Fibroblast of villous mesenchyme (primary cell): ENCODE data around the gene PKP1. TPM values are rescaled to one million over a fixed set of nuclear protein-coding genes. Genes with fewer than 3 reads are reported as not detected.

Experiments
- DNase-seq: peaks from one replicate; pipeline ENCODE4 v3.0.0-alpha.2; 2010; ENCODE audit warnings: low read depth
- H3K4me3 ChIP-seq: 2 replicates; pipeline ENCODE4 v1.5.1; 2011; ENCODE audit warnings: low read depth, mild to moderate bottlenecking, low read length
- total RNA-seq: library from RNA; depleted of rRNA; stranded (reverse); fragments of >200 nt; gene quantifications from 2 replicates; pipeline ENCODE4 v1.2.3, GENCODE V29; 2012
- TF ChIP-seq, protein P1 (sequence below): IDR thresholded peaks from 2 replicates; pipeline ENCODE4 v1.5.1; 2012; ENCODE audit warnings: low read depth, mild to moderate bottlenecking, low read length; ENCODE audit not compliant: insufficient read depth

Gene PKP1
- total RNA-seq, 1 donor = not detected

DNA sequence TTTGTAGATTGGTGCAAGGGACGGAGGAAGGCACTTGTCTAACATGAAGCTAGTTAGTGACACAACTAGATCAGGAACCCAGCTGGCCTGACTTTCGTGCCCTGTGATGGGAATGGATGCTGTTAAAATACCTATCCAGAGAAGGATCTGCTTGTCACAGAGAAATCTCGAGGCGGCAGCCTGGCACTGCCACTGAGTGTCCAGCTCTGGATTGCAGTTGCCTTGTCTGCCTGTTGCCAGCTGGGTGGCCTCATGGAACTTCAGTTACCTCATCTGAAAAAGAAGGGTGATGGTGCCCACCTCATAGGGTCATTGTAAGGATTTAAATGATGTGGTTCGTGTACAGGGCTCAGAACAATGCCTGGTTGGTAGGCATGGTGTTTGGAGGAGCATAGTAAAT lies 2.4 kb upstream of the PKP1 start:
- TF ChIP-seq, protein P1, sequence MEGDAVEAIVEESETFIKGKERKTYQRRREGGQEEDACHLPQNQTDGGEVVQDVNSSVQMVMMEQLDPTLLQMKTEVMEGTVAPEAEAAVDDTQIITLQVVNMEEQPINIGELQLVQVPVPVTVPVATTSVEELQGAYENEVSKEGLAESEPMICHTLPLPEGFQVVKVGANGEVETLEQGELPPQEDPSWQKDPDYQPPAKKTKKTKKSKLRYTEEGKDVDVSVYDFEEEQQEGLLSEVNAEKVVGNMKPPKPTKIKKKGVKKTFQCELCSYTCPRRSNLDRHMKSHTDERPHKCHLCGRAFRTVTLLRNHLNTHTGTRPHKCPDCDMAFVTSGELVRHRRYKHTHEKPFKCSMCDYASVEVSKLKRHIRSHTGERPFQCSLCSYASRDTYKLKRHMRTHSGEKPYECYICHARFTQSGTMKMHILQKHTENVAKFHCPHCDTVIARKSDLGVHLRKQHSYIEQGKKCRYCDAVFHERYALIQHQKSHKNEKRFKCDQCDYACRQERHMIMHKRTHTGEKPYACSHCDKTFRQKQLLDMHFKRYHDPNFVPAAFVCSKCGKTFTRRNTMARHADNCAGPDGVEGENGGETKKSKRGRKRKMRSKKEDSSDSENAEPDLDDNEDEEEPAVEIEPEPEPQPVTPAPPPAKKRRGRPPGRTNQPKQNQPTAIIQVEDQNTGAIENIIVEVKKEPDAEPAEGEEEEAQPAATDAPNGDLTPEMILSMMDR = no peak
- H3K4me3 ChIP-seq = no peak overlapping the region
- no peak for DNase-seq

DNA sequence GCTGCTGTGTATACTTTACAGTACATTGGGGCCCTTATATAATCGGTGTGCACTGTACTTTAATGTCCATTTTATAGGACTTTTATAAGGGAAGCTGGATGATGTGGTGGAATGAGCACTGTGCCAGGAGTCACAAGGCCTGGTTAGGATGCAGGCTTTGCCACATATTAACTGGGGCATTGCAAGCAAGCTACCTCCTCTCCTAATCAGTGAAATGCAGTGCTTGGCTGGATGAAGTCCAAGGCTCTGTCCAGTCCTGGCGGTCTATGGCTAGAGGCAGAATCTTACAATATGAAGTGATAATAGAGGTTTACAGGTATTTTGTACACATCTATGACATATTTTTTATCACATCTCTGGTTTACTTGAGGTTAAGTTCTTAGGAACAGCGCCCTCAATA lies 1.7 kb upstream of the PKP1 start:
- no peak overlapping the region for H3K4me3 ChIP-seq

DNA sequence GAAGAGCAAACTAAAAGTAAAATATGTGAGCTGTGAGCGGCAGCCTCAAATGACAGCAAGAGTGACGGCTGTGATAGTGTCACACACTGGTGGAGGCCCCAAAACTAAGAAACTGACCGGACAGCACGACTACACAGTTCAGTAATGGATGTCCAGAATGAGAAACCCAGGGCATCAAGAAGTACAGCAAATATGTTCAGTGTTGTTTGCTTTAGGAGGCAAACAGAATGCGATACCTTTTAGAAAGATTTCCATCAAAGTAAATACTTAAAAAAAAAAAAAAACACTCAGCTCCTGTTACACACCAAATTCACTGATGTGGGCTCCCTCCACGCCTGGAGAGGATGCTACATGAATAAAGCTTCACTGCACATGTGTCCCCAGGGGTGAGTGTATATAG lies 1.1 kb upstream of the PKP1 start:
- TF ChIP-seq, protein P1 = no peak
- H3K4me3 ChIP-seq = no peak overlapping the region
- DNase-seq = no peak

More for the DNA sequence above, 1.7 kb upstream of the PKP1 start:
- DNase-seq = no peak
- TF ChIP-seq, protein P1 = no peak

DNA sequence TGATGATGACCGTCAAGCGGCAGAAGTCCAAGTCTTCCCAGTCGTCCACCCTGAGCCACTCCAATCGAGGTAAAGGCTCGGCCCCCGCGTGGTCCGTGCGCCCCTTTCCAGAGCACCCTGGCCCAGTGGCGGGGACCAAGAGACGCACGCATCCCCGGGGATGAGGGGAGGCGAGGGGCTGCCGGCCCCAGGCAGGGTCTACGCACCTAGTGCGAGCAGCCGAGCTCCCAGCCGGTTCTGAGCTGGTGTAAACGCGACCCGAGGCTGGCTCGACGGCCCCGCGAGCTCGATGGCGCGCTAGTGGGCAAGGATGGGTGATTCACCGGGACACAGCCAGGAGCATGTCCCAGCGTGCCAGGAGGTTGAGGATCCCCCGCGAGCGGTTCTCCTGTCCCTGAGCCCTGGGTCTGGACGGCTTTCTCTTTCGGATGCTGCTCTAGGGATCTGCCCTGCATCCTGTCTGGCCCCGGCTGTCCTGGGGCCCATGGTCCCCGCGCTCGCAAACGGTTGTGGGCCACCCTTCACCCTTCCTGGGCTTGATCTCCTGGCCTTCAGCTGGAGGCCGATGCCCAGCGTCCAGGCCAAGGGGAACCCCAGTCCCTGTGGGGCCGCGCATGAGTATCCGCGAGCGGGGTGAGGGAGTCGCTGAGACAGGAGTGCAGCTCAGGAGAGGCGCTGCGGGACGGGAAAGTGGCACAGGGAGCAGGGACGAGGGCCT lies 689 bp downstream of the PKP1 start:
- TF ChIP-seq, protein P1 = no peak
- no peak for DNase-seq
- no peak overlapping the region for H3K4me3 ChIP-seq

DNA sequence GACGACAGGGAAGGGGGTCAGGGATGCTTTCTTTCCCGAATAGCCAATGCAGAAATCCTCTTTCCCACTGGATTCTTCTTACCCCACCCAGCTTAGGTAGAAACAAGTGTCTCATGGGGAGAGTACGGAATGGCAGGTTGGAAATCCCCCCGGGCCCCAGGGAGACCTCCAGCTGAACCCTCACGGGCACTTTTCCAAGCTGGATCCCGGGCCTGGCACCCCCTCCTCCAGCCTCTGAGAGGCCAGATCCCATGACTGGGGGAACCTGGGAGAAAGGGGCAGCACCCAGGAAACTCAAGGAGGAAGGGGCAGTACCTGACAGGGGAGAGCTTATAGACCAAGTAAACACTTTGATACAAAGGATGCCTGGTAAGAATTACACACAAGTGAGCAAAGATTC lies 1.3 kb downstream of the PKP1 start:
- H3K4me3 ChIP-seq = no peak overlapping the region
- no peak for DNase-seq
- TF ChIP-seq, protein P1 = no peak

DNA sequence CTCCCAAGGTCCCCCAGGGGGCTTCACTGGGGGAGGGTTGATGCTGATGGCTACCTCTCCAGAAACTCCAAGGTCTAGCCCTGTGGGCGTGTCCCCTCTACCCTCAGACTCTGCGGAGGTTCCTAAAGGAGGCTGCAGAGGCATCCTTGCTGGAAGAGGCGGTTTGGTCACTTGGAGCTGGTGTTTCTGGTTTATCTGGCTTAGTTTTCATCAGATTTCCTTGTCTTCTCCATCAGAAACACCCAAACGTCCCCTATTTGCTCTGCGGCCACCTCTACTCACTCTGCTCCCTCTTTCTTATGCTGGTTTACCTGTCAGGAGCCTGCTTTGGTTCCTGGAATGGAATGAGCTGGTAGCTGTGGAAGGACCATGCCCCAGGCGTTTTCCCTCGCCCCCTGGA lies 2.5 kb downstream of the PKP1 start:
- no peak for DNase-seq

DNA sequence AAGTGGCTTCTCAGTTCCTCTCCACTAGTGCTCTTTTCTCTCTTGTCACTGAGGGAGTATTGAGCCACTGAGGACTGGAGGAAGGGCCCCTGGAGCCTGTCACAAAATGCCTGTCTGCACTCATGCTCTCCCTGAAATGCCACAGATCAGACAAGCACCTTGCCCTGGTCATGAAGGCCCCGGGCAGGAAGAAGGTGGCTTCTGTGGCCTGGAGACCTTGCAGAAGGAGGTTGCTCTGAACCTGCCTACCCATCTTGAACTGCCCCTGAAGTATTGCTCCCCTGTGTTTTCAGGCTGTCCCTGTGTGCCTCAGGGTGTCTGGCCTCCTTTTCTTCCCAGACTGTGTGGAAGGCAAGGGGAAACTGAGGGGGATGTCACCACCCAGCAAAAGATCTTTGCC lies 3.1 kb downstream of the PKP1 start:
- TF ChIP-seq, protein P1 = no peak
- no peak for DNase-seq
- H3K4me3 ChIP-seq = no peak overlapping the region

More for the DNA sequence above, 2.5 kb downstream of the PKP1 start:
- TF ChIP-seq, protein P1 = no peak
- no peak overlapping the region for H3K4me3 ChIP-seq
